HG03045 (cell line): Measurements from ENCODE around the gene SND1.

Source experiments
- ATAC-seq: cut with Tn5 transposase; IDR thresholded peaks from one replicate; pipeline ENCODE4 v1.9.1; 2021; ENCODE audit warnings: mild to moderate bottlenecking, moderate library complexity; ENCODE audit not compliant: unreplicated experiment

Gene SND1

DNA sequence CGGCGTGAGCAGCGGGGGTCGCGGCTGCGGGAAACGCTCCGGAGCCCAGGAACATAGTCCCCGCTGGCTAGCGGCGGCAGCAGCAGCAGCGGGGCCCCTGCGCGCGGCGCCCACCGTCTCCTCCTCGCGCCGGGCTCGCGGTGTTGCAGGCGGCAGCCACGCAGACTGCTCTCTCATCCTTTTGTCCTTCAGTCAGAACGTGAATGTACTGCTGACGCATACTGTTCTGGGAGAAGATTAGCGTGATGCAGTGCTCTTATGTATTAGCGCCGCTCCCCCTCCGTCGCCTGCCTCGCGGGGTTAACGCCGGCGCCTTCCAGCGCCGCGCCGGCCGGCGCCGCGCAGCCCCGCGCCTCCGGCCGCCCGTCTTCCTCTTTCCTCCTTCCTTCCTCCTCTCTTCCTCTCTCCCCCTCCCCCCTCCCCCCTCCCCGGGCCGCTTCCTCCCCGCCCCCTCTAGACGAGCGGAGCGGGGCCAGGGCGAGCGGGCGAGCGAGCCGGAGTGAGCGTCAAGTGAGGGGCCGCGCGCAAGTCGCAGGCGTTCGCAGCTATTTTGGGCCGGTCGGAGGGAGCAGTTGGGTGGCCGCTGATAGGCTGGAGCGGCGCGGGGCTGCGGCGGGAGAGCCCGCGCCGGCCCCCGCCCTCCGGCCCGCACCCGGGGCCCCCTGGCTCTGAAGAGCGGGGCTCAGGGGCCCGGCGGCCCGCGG is 380.1 kb downstream of the SND1 start:
- peak; percentile 61 for ATAC-seq

GRCh38 chr7:128032605-128033235 is 380.7 kb downstream of the SND1 start:
- ATAC-seq = no peak

- no peak for ATAC-seq
These were observed 381.3 kb downstream of the SND1 start for GRCh38 chr7:128033246-128033645.

- no peak for ATAC-seq
These were observed 382.8 kb downstream of the SND1 start for GRCh38 chr7:128034825-128035224.

- no peak for ATAC-seq
These were observed 383.7 kb downstream of the SND1 start for GRCh38 chr7:128035712-128036111.

GRCh38 chr7:128036226-128036940 is 384.4 kb downstream of the SND1 start:
- ATAC-seq = peak; percentile 55

GRCh38 chr7:128037081-128037480 is 385.1 kb downstream of the SND1 start:
- ATAC-seq = peak; percentile 1

DNA sequence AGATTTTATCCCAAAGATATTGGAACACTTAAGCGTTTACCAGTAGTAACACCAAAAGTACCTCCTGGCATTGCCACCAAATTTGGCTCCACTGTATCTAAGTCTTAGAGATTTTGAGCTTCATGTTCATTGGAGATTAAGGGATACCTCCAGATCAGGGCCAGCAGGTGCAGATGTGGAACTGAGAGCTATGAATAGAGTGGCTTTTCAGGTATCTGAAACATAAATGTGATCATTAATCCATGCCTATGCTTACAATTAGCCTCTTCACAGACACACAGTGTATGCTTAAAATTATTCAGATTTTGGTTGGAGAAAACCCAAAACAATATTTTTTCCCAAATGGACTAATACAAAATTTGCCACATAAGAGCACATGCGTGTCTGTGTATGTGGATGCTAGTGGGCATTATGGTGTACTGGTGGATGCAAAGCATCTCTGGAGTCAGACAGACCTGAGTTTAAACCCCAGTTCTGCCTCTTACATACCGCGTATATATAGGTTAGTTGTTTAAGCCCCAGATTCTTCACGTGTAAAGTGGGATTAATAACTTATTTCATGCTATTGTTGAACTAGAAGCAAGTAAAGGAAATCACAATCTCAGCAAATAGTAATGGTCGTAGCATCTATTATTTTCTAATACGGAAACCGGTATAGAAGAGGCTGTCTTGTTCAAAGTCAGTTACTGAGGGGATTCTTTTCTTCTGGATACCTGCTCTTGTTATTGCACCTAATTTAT is 386.1 kb downstream of the SND1 start:
- ATAC-seq = no peak

DNA sequence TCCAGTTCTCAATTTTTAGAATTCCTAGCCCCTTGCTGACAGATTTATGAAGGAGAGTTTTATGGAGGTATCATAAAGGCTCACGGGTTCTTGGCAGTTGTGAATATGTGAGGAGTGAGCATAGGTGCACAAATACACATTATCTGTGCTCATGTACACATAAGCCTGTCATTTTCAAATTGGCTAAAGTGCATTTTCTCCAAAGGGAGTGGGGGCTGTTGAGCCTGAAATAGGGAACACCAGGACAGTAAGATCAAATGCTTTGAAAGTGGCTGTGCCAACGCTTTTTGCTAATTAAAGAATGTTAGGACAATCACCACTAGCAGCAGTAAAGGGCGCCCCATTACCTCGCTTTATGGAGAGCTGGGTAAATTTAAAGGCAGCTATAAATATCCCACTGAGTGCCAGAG is 387.6 kb downstream of the SND1 start:
- ATAC-seq = no peak

DNA sequence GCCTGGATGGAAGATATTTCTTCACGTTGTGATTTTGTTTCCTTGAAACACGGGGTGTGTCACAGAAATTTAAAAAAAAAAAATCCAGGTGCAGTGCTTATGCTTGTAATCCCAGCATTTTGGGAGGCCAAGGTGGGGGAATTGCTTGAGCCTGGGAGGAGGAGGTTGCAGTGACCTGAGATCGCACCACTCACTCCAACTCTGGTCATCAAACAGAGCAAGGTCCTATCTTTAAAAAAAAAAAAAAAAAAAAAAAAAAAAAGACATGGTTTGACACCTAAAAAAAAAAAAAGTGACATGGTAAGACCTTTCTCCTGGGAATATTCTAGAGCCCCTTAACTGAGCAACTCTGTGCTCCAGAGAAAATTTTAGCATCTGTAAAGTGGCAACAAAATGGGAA is 388.2 kb downstream of the SND1 start:
- ATAC-seq = no peak

GRCh38 chr7:128041203-128041602 is 389.2 kb downstream of the SND1 start:
- ATAC-seq = no peak

- no peak for ATAC-seq
These were observed 390.0 kb downstream of the SND1 start for GRCh38 chr7:128042012-128042411.

DNA sequence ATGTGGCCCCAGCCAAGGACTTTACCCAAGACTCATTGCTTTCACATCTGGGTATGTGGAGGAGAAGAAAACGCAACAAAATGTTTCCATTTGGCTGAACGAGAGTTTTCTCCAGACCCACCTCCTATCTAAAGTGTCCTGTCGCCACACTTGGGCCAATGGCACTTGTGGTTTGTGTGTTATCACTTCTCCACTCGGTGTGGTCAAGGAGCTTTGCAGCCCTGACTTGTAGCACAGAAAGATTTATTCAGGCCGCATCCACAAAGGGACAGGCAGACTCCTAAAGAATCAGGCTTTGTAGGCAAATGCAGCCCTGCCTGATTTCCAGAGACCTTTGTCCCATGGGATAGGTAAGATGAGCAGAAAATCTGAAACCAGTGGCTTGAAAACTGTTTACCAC is 392.1 kb downstream of the SND1 start:
- ATAC-seq = no peak

DNA sequence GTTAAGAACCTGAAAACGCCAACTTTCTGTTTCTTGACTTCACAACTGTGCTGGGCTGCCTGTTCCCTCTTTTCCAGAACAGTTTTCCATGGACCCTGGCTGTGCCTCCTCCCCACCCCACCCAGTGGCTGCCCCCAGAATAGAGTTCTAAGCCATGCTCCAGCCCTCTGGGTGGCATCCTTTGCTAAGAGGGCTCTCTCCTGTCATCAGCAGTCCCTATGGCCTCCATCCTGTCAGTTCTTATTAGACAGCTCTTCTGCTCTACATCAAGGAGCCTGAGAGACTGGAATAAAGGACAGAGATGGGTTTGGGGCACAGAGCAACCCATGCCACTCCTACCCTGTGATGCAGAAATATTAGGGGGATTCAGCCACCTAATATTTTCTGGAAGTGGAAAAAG is 393.2 kb downstream of the SND1 start:
- no peak for ATAC-seq

- no peak for ATAC-seq
These were observed 393.8 kb downstream of the SND1 start for GRCh38 chr7:128045766-128046165.

DNA sequence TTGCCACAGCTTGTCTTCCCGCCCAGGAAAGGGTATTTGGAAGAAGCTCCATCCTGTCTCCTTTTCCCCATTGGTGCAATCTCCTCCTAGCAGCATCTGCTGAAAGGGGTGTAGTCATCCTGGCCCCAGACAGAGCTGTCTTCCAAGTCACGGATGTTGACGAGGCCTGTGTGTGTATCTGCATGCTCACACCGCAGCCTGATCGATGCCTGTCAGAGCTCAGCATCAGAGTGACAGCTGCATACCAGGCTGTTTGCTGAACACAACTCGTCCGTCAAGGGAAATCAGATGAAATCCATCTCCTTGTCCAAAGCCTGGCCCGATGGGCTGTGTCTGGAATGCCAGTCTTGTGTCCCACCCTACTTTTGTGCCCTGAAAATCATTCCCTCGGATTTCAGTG is 400.4 kb downstream of the SND1 start:
- no peak for ATAC-seq

GRCh38 chr7:128053023-128053422 is 401.0 kb downstream of the SND1 start:
- ATAC-seq = no peak

DNA sequence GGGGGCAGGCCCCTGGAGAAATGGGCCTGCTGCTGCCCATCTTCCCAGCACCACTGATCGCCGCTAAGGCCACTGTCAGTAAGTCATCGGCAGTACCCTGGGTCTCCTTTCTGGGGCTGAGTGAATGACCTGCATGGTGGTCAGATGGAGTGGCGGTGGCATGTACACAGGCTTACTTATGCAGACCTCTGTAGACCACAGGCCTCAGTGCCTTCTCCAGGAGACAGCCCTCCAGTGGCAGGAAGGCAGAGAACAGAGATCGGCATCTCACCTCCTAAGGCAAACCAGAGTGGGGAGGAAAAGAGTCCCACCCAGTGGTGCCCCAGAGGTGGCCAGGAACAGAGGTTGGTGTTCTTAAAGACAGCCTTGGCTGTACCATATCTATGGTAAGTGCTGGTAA is 402.0 kb downstream of the SND1 start:
- no peak for ATAC-seq

- no peak for ATAC-seq
These were observed 402.5 kb downstream of the SND1 start for GRCh38 chr7:128054511-128054910.

DNA sequence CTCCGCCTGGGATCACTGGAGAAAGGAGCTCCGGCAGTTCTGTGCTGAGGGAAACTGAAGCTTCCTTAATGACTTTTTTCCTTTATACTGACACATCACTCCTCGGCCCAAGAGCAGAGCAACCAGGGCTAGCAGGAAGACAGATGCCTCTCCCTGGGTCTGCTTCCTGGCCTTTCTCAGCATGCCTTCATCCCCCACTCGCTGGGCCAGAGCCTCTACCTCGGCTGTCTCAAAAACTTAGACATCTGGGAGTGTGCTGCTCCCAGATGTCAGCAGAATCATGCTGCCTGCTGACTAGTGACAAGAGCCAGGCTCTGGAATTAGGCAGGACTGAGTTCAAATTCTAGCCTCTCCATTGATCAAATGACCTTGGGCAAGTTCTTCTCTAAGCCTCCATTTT is 403.6 kb downstream of the SND1 start:
- ATAC-seq = no peak

- no peak for ATAC-seq
These were observed 404.9 kb downstream of the SND1 start for GRCh38 chr7:128056901-128057300.
